IMR-90 (cell line): Measurements from ENCODE around the gene FGGY. TPM values are rescaled to one million over a fixed set of nuclear protein-coding genes. Genes with fewer than 3 reads are reported as not detected.

Experiments
- ATAC-seq: fragments of 200-7000 bp; cut with Tn5 transposase; 2 replicates; pipeline ENCODE4 v1.9.1; 2020; ENCODE audit warnings: low read depth, mild to moderate bottlenecking, moderate library complexity
- BruUV-seq: library from RNA; stranded (reverse); fragments of 400-500 nt; replicated peaks from 2 replicates; lab custom pipeline; 2021; lab: Mats Ljungman, UMichigan
- CTCF ChIA-PET: fragments of 300-600 bp; formaldehyde crosslinking; extraction: SDS; loops from one replicate; lab custom pipeline; 2021; ENCODE audit warnings: antibody characterized with exemption; lab: Yijun Ruan, JAX
- POLR2A ChIA-PET: fragments of 300-600 bp; sonication (Branson Sonifier 250); formaldehyde crosslinking; loops from one replicate; lab custom pipeline; 2022; ENCODE audit warnings: antibody characterized with exemption; ENCODE audit not compliant: unreplicated experiment; lab: Charles Lee
- DNase-seq: peaks from one replicate; pipeline ENCODE4 v3.0.0; 2013
- H2AFZ ChIP-seq: replicated peaks from 2 replicates; pipeline ENCODE3; 2013; ENCODE audit warnings: low read length, mild to moderate bottlenecking; ENCODE audit not compliant: poor library complexity
- H2AK5ac ChIP-seq: 2 replicates; pipeline ENCODE4 v1.6.1; 2013; ENCODE audit warnings: low read depth, low read length, inconsistent platforms
- H2AK9ac ChIP-seq: replicated peaks from 2 replicates; pipeline ENCODE3; 2013; ENCODE audit warnings: mild to moderate bottlenecking, low read depth, low read length, moderate library complexity; ENCODE audit not compliant: poor library complexity
- H2BK120ac ChIP-seq: 2 replicates; pipeline ENCODE4 v1.6.1; 2013; ENCODE audit warnings: low read depth, low read length, inconsistent platforms
- H2BK15ac ChIP-seq: 3 replicates; pipeline ENCODE4 v1.6.1; 2013; ENCODE audit warnings: low read depth, low read length, inconsistent platforms
- H2BK20ac ChIP-seq: 2 replicates; pipeline ENCODE4 v1.6.1; 2013; ENCODE audit warnings: low read depth, mild to moderate bottlenecking, inconsistent platforms, low read length, moderate library complexity
- H2BK5ac ChIP-seq: 2 replicates; pipeline ENCODE4 v1.6.1; 2013; ENCODE audit warnings: mild to moderate bottlenecking, low read depth, low read length, inconsistent platforms; ENCODE audit not compliant: poor library complexity, severe bottlenecking
- H3K14ac ChIP-seq: replicated peaks from 2 replicates; pipeline ENCODE4 v1.6.1; 2013; ENCODE audit warnings: low read depth, low read length, inconsistent platforms
- H3K18ac ChIP-seq: 2 replicates; pipeline ENCODE4 v1.6.1; 2013; ENCODE audit warnings: low read depth, low read length, control low read depth
- H3K23ac ChIP-seq: 2 replicates; pipeline ENCODE4 v1.6.1; 2013; ENCODE audit warnings: low read depth, low read length, inconsistent platforms
- H3K27ac ChIP-seq: 2 replicates; pipeline ENCODE4 v1.5.1; 2013; ENCODE audit warnings: mild to moderate bottlenecking, control low read depth, low read length; ENCODE audit not compliant: insufficient read depth
- H3K27me3 ChIP-seq: 2 replicates; pipeline ENCODE4 v1.6.1; 2013; ENCODE audit warnings: low read length; ENCODE audit not compliant: control insufficient read depth, insufficient read depth
- H3K36me3 ChIP-seq: 2 replicates; pipeline ENCODE4 v1.6.1; 2013; ENCODE audit warnings: low read length, mixed read lengths; ENCODE audit not compliant: control insufficient read depth, insufficient read depth
- H3K4ac ChIP-seq: 2 replicates; pipeline ENCODE4 v1.6.1; 2013; ENCODE audit warnings: low read depth, low read length, inconsistent platforms
- H3K4me1 ChIP-seq: 2 replicates; pipeline ENCODE4 v1.6.1; 2013; ENCODE audit warnings: low read length, mixed read lengths; ENCODE audit not compliant: control insufficient read depth, insufficient read depth
- H3K4me2 ChIP-seq: 2 replicates; pipeline ENCODE4 v1.6.1; 2013; ENCODE audit warnings: low read depth, mild to moderate bottlenecking, control low read depth, low read length, moderate library complexity
- H3K4me3 ChIP-seq: 2 replicates; pipeline ENCODE4 v1.5.1; 2013; ENCODE audit warnings: low read depth, mild to moderate bottlenecking, control low read depth, low read length, moderate library complexity; ENCODE audit not compliant: insufficient read depth
- H3K56ac ChIP-seq: 2 replicates; pipeline ENCODE4 v1.6.1; 2013; ENCODE audit warnings: low read length, inconsistent platforms; ENCODE audit not compliant: insufficient read depth; ENCODE audit errors: extremely low read depth
- H3K79me1 ChIP-seq, 2 experiments: 2 replicates each; pipeline ENCODE4 v1.6.1; 2013; ENCODE audit warnings: low read length in 2 of 2, inconsistent platforms in 1 of 2, low read depth in 1 of 2
- H3K9ac ChIP-seq: 2 replicates; pipeline ENCODE4 v1.6.1; 2013; ENCODE audit warnings: low read depth, low read length, control low read depth
- H3K9me1 ChIP-seq: 2 replicates; pipeline ENCODE4 v1.6.1; 2013; ENCODE audit warnings: low read length, inconsistent platforms; ENCODE audit not compliant: insufficient read depth
- H3K9me3 ChIP-seq: 2 replicates; pipeline ENCODE4 v1.6.1; 2013; ENCODE audit warnings: low read length; ENCODE audit not compliant: control insufficient read depth, insufficient read depth
- H4K20me1 ChIP-seq: 2 replicates; pipeline ENCODE4 v1.6.1; 2013; ENCODE audit warnings: low read length, inconsistent platforms; ENCODE audit not compliant: insufficient read depth
- H4K5ac ChIP-seq: 2 replicates; pipeline ENCODE4 v1.6.1; 2013; ENCODE audit warnings: mild to moderate bottlenecking, low read depth, low read length, control low read depth
- H4K8ac ChIP-seq, 2 experiments: 2 replicates each; pipeline ENCODE4 v1.6.1; 2013; ENCODE audit warnings: low read depth in 2 of 2, low read length in 2 of 2, control low read depth in 1 of 2, inconsistent platforms in 1 of 2
- H4K91ac ChIP-seq: 2 replicates; pipeline ENCODE4 v1.6.1; 2013; ENCODE audit warnings: low read depth, low read length, inconsistent platforms; ENCODE audit not compliant: insufficient read depth
- POLR2A ChIP-seq: IDR thresholded peaks from 2 replicates; pipeline ENCODE4 v1.6.1; 2012; ENCODE audit warnings: mild to moderate bottlenecking, low read depth, low read length
- WGBS, 2 experiments: methylation state at CpG; one replicate each; pipeline versions ENCODE4 v1.1.5 to v1.1.7; 2013; ENCODE audit warnings: missing lambda C conversion rate in 2 of 2; ENCODE audit not compliant: insufficient read length in 1 of 2; ENCODE audit errors: extremely low coverage in 2 of 2; 5-methylcytosine and 5-hydroxymethylcytosine counted together
- dilution Hi-C: fragments of 300-500 bp; cut with HindIII; formaldehyde crosslinking; loops from one replicate; pipeline ENCODE4 v1.14.3; 2018; ENCODE audit warnings: low sequenced_read_pairs; ENCODE audit not compliant: unreplicated experiment
- in situ Hi-C: fragments of 300-500 bp; cut with MboI; formaldehyde crosslinking; loops from 3 replicates; pipeline ENCODE4 v1.14.3; 2019; ENCODE audit warnings: low sequenced_read_pairs, inconsistent platforms, mixed read lengths
- intact Hi-C: fragments of 100-400 bp; cut with micrococcal nuclease; formaldehyde crosslinking; loops from 2 replicates; pipeline ENCODE4 v1.10.0; 2022
- polyA plus RNA-seq, 3 experiments: library from polyadenylated mRNA; depleted of rRNA; stranded (reverse); fragments of >200 nt; gene quantifications; 2 replicates each; pipeline ENCODE4 v1.2.3, GENCODE V29; 2012; ENCODE audit warnings: low replicate concordance in 1 of 3
- total RNA-seq: library from RNA; depleted of rRNA; stranded (reverse); fragments of >200 nt; gene quantifications from 2 replicates; pipeline ENCODE4 v1.2.3, GENCODE V29; 2012

The FGGY gene
- total and polyA plus RNA-seq, 2 of the 4 experiments (the other 2 are of a cell fraction) = 5.6 to 14.0 TPM

- H4K20me1 ChIP-seq = no peaks in the 10 kb centered on the region
- no peak overlapping the region for H4K5ac ChIP-seq
- H2AK5ac ChIP-seq = no peak overlapping the region
- no peaks in the 10 kb centered on the region for H3K79me1 ChIP-seq
- ChIA-PET CTCF (interaction anchor here (0.7 to 1.0 kb wide), 3 partner anchors 9 to 1014 kb away, joined by 3 to 5 read pairs (median 4); no protein-coding TSS in a partner anchor), POLR2A (interaction anchor here (0.6 kb wide), 1 partner anchor 754 kb away, joined by 3 read pairs; no protein-coding TSS in a partner anchor)
- no peak overlapping the region for H2BK5ac ChIP-seq
- WGBS, 2 experiments = 60% methylated on average over 1 of the region's 9 CpGs; no CpG with 5 or more reads in 1 of the 2 experiments
- no peak overlapping the region for H2AFZ ChIP-seq
- in situ Hi-C loops = loop anchor here (25.0 kb wide), 1 partner anchor 1254 kb away; no protein-coding TSS in a partner anchor
- H3K36me3 ChIP-seq = no peaks in the 10 kb centered on the region
- H3K9me1 ChIP-seq = no peaks in the 10 kb centered on the region
- no peak overlapping the region for H3K56ac ChIP-seq
- H2BK120ac ChIP-seq = no peak overlapping the region
- no peak overlapping the region for H4K8ac ChIP-seq
- H2BK20ac ChIP-seq = no peak overlapping the region
- H3K4me3 ChIP-seq = no peak overlapping the region
- H3K9me3 ChIP-seq = no peaks in the 10 kb centered on the region
- H3K9ac ChIP-seq = 0 out of 2 replicates have a peak overlapping the region, but pooled peaks have one; percentile 33
- TF ChIP-seq POLR2A = no peak
- dilution Hi-C loops = loop anchor here (25.0 kb wide), 1 partner anchor 1029 kb away; no protein-coding TSS in a partner anchor
- intact Hi-C loops = loop anchor here (10.0 kb wide), 1 partner anchor 1252 kb away; no protein-coding TSS in a partner anchor
- H3K4me2 ChIP-seq = no peak overlapping the region; the same call in 1 of the 2 replicates
- no peak overlapping the region for H3K4ac ChIP-seq
- H2BK15ac ChIP-seq = no peak overlapping the region
- H3K23ac ChIP-seq = no peak overlapping the region; the same call in 1 of the 2 replicates
- ATAC-seq (peak; percentile 27; the same call in 1 of the 2 replicates), DNase-seq (peak; percentile 8)
- 0 out of 2 replicates have a peak, but pooled peaks cover 2% of the 10 kb centered on the region for H3K4me1 ChIP-seq
- no peaks in the 10 kb centered on the region for H3K27me3 ChIP-seq
- no peak overlapping the region for H3K18ac ChIP-seq
- no TSS peak for BruUV-seq
- no peak overlapping the region for H3K27ac ChIP-seq
- no peak overlapping the region for H4K91ac ChIP-seq
- no peak overlapping the region for H2AK9ac ChIP-seq
- no peak overlapping the region for H3K14ac ChIP-seq
Observed at GRCh38 chr1:59766227-59766855, 469.4 kb downstream of the FGGY start.
